Endothelial cell of umbilical vein (primary cell): ENCODE measurements around the gene SGCE. TPM values are rescaled to one million over a fixed set of nuclear protein-coding genes. Genes with fewer than 3 reads are reported as not detected.
A peak's percentile ranks its signal among the peaks of the same experiment; 100 is the strongest.

ENCODE experiments used
- BruUV-seq: library from RNA; stranded (reverse); fragments of 400-500 nt; replicated peaks from 2 replicates; lab custom pipeline; 2021; lab: Mats Ljungman, UMichigan
- CTCF ChIA-PET: fragments of 300-600, 350-600 bp; sonication (Branson Sonifier 250); formaldehyde crosslinking; loops from one replicate; lab custom pipeline; 2021; ENCODE audit warnings: antibody characterized with exemption, inconsistent platforms; lab: Charles Lee
- POLR2A ChIA-PET: fragments of 300-600, 350-600 bp; sonication (Branson Sonifier 250); formaldehyde crosslinking; loops from one replicate; lab custom pipeline; 2021; ENCODE audit warnings: antibody characterized with exemption, inconsistent platforms; lab: Charles Lee
- DNase-seq: peaks from one replicate; pipeline ENCODE4 v3.0.0-alpha.2; 2011; ENCODE audit warnings: low read depth, low spot score
- FAIRE-seq: peaks from 2 replicates; lab custom pipeline; 2011; peaks lifted over from hg19 to GRCh38; lab: Jason Lieb, UNC
- H2AFZ ChIP-seq: 2 replicates; pipeline ENCODE4 v1.6.0; 2012; ENCODE audit warnings: low read depth, low read length, control low read depth, inconsistent platforms
- H3K27ac ChIP-seq: 2 replicates; pipeline ENCODE4 v1.5.1; 2011; ENCODE audit warnings: low read depth, mild to moderate bottlenecking, control low read depth, low read length, moderate library complexity; ENCODE audit not compliant: insufficient read depth
- H3K27me3 ChIP-seq, 2 experiments: 2 replicates each; pipeline versions ENCODE4 v1.6.0 to v1.6.1; 2011; ENCODE audit warnings: low read length in 2 of 2, mixed read lengths in 1 of 2; ENCODE audit not compliant: control insufficient read depth in 2 of 2, insufficient read depth in 2 of 2
- H3K36me3 ChIP-seq, 2 experiments: 2 replicates in 1 of 2; 3 replicates in 1 of 2; pipeline ENCODE4 v1.5.1; 2011; ENCODE audit warnings: low read length in 2 of 2, mild to moderate bottlenecking in 1 of 2, moderate library complexity in 1 of 2; ENCODE audit not compliant: control insufficient read depth in 2 of 2, insufficient read depth in 2 of 2; ENCODE audit errors: extremely low read depth in 1 of 2
- H3K4me1 ChIP-seq: 3 replicates; pipeline ENCODE4 v1.5.1; 2011; ENCODE audit warnings: mild to moderate bottlenecking, low read length; ENCODE audit not compliant: control insufficient read depth, insufficient read depth; ENCODE audit errors: extremely low read depth
- H3K4me2 ChIP-seq: 2 replicates; pipeline ENCODE4 v1.6.1; 2011; ENCODE audit warnings: low read length, control low read depth, mixed read lengths; ENCODE audit not compliant: insufficient read depth
- H3K4me3 ChIP-seq, 3 experiments: fragments of 200-600 bp in 1 of 3; sonication (generic), shearing (Covaris generic) in 1 of 3; replicated peaks in 1 of 3; 2 replicates each; pipeline ENCODE4 v1.5.1; 2011 to 2016; ENCODE audit warnings: control low read depth in 3 of 3, low read length in 3 of 3, mild to moderate bottlenecking in 2 of 3, inconsistent platforms in 1 of 3, low read depth in 1 of 3, moderate library complexity in 1 of 3; ENCODE audit not compliant: insufficient read depth in 1 of 3
- H3K79me2 ChIP-seq: 2 replicates; pipeline ENCODE4 v1.6.0; 2012; ENCODE audit warnings: low read length, inconsistent platforms; ENCODE audit not compliant: control insufficient read depth, insufficient read depth
- H3K9ac ChIP-seq: replicated peaks from 2 replicates; pipeline ENCODE3; 2011; ENCODE audit warnings: low read length, control low read depth; ENCODE audit not compliant: insufficient read depth; ENCODE audit errors: extremely low read depth
- H3K9me1 ChIP-seq: replicated peaks from 3 replicates; pipeline ENCODE4 v1.6.0; 2011; ENCODE audit warnings: mild to moderate bottlenecking, low read length; ENCODE audit not compliant: control insufficient read depth, insufficient read depth; ENCODE audit errors: extremely low read depth
- H3K9me3 ChIP-seq: replicated peaks from 2 replicates; pipeline ENCODE4 v1.5.1; 2012; ENCODE audit warnings: low read length, inconsistent platforms; ENCODE audit not compliant: control insufficient read depth, insufficient read depth
- H4K20me1 ChIP-seq: replicated peaks from 2 replicates; pipeline ENCODE3; 2011; ENCODE audit warnings: mild to moderate bottlenecking, low read length; ENCODE audit not compliant: control insufficient read depth, insufficient read depth; ENCODE audit errors: extremely low read depth
- CTCF ChIP-seq, 2 donors: IDR thresholded peaks; 1 replicate in 1 of 2; 2 replicates in 1 of 2; pipeline ENCODE4 v1.5.1; 2011; ENCODE audit warnings: low read length in 2 of 2, mild to moderate bottlenecking in 2 of 2, moderate library complexity in 2 of 2, control low read depth in 1 of 2, inconsistent platforms in 1 of 2, low read depth in 1 of 2; ENCODE audit not compliant: insufficient read depth in 1 of 2; ENCODE audit errors: extremely low read depth in 1 of 2
- EZH2 ChIP-seq: IDR thresholded peaks from 2 replicates; pipeline ENCODE4 v1.6.1; 2012; ENCODE audit warnings: borderline replicate concordance, low read depth, mild to moderate bottlenecking, moderate library complexity, low read length, inconsistent platforms; ENCODE audit not compliant: severe bottlenecking
- FOS ChIP-seq: IDR thresholded peaks from 2 replicates; pipeline ENCODE4 v1.6.1; 2011; ENCODE audit warnings: mild to moderate bottlenecking, low read length, moderate library complexity, borderline replicate concordance; ENCODE audit not compliant: insufficient read depth
- GATA2 ChIP-seq: IDR thresholded peaks from 2 replicates; pipeline ENCODE4 v1.7.0; 2011; ENCODE audit warnings: low read depth, mild to moderate bottlenecking, moderate library complexity, mixed read lengths, low read length; ENCODE audit not compliant: insufficient read length, insufficient read depth
- JUN ChIP-seq: IDR thresholded peaks from 2 replicates; pipeline ENCODE4 v1.6.1; 2011; ENCODE audit warnings: borderline replicate concordance, low read depth; ENCODE audit not compliant: insufficient read length, insufficient read depth
- MAX ChIP-seq: IDR thresholded peaks from 2 replicates; pipeline ENCODE4 v1.6.1; 2011; ENCODE audit not compliant: insufficient read depth, insufficient read length
- MYC ChIP-seq: IDR thresholded peaks from one replicate; pipeline ENCODE4 v1.6.1; 2011; ENCODE audit warnings: mild to moderate bottlenecking, low read depth, low read length
- POLR2A ChIP-seq: IDR thresholded peaks from 2 replicates; pipeline ENCODE4 v1.6.1; 2012; ENCODE audit warnings: low read depth, mild to moderate bottlenecking, control low read depth, low read length
- POLR2AphosphoS5 ChIP-seq: IDR thresholded peaks from 2 replicates; pipeline ENCODE4 v1.6.1; 2012; ENCODE audit warnings: low read depth, mild to moderate bottlenecking, control low read depth, low read length, moderate library complexity; ENCODE audit not compliant: insufficient read depth
- dilution Hi-C: fragments of 300-500 bp; cut with MboI; formaldehyde crosslinking; loops from one replicate; pipeline ENCODE4 v1.15.0; 2019; ENCODE audit warnings: low sequenced_read_pairs; ENCODE audit not compliant: extremely low pct_ligation_motif_present
- intact Hi-C: fragments of 100-400 bp; cut with micrococcal nuclease; formaldehyde crosslinking; loops from one replicate; pipeline ENCODE4 v1.10.0; 2022
- polyA plus RNA-seq, 4 experiments: library from polyadenylated mRNA; depleted of rRNA in 3 of 4; stranded (reverse) in 3 of 4; unstranded in 1 of 4; fragments of >200 nt; gene quantifications; 2 replicates each; pipeline versions ENCODE4 v1.2.1 to v1.2.3, GENCODE V29; 2011 to 2012; ENCODE audit warnings: missing spikeins in 1 of 4
- total RNA-seq: library from RNA; stranded (reverse); gene quantifications from 2 replicates; pipeline ENCODE4 v1.2.3, GENCODE V29; 2021

SGCE gene
- total and polyA plus RNA-seq, 2 donors (not counting 3 experiments of a cell fraction or from before 2014, with no cell fraction given) = 46.8 to 53.3 TPM

- no peak overlapping the region for H3K27ac ChIP-seq
- dilution Hi-C loops (no loop called here), intact Hi-C loops (no loop called here)
- no peak overlapping the region for H3K4me2 ChIP-seq
- no peaks in the 10 kb centered on the region for H3K79me2 ChIP-seq
- H3K36me3 ChIP-seq = no peaks in the 10 kb centered on the region
- H3K9me3 ChIP-seq = no peaks in the 10 kb centered on the region
- FAIRE-seq (no peak), DNase-seq (peak; percentile 22)
- TF ChIP-seq MAX (no peak), POLR2A (no peak), EZH2 (no peak), GATA2 (no peak), POLR2AphosphoS5 (no peak), FOS (no peak), JUN (no peak), MYC (no peak), CTCF (IDR thresholded peaks at IDR 0.05; ENCODE audit: extremely low read depth in 1 of 2, insufficient read depth in 1 of 2, low read depth in 1 of 2, low read length in 2 of 2) (no peak)
- CTCF ChIA-PET = no interaction called here
- POLR2A ChIA-PET = no interaction called here
- no peaks in the 10 kb centered on the region for H3K9me1 ChIP-seq
- no peak overlapping the region for H3K4me3 ChIP-seq
- no peak overlapping the region for H2AFZ ChIP-seq
- no peak overlapping the region for H3K9ac ChIP-seq
- H3K27me3 ChIP-seq = no peaks in the 10 kb centered on the region
- no peaks in the 10 kb centered on the region for H4K20me1 ChIP-seq
- BruUV-seq = no TSS peak
- no peaks in the 10 kb centered on the region for H3K4me1 ChIP-seq
Observed at GRCh38 chr7:94590526-94591162, 65.3 kb downstream of the SGCE start.
